Large intestine (tissue), 3 donors: ENCODE measurements around the gene TRHDE. TPM values are rescaled to one million over a fixed set of nuclear protein-coding genes. Genes with fewer than 3 reads are reported as not detected.

ENCODE experiments used
- DNase-seq, 2 donors: peaks; one replicate each; pipeline versions ENCODE4 v3.0.0 to v3.0.0-alpha.2; 2013
- H3K27ac ChIP-seq: one replicate; pipeline ENCODE4 v1.5.1; 2013; ENCODE audit warnings: low read length
- H3K27me3 ChIP-seq: 2 replicates; pipeline ENCODE4 v1.6.1; 2013; ENCODE audit warnings: low read length; ENCODE audit not compliant: control insufficient read depth, insufficient read depth
- H3K36me3 ChIP-seq: 2 replicates; pipeline ENCODE4 v1.6.1; 2013; ENCODE audit warnings: low read length; ENCODE audit not compliant: control insufficient read depth, insufficient read depth
- H3K4me1 ChIP-seq: one replicate; pipeline ENCODE4 v1.6.1; 2013; ENCODE audit warnings: low read length; ENCODE audit not compliant: control insufficient read depth, insufficient read depth
- H3K4me3 ChIP-seq: one replicate; pipeline ENCODE4 v1.5.1; 2013; ENCODE audit warnings: low read length
- H3K9me3 ChIP-seq: one replicate; pipeline ENCODE4 v1.6.1; 2013; ENCODE audit warnings: mild to moderate bottlenecking, low read depth, low read length, moderate library complexity; ENCODE audit not compliant: control insufficient read depth
- WGBS: methylation state at CpG from one replicate; pipeline ENCODE4 v1.1.5; 2013; ENCODE audit warnings: low lambda C conversion rate; ENCODE audit not compliant: insufficient coverage; 5-methylcytosine and 5-hydroxymethylcytosine counted together
- polyA plus RNA-seq: library from polyadenylated mRNA; unstranded; fragments of 120-200 nt; gene quantifications from one replicate; pipeline ENCODE4 v1.2.1, GENCODE V29; 2013

Gene TRHDE
- polyA plus RNA-seq, 1 donor = 14.2 TPM

DNA sequence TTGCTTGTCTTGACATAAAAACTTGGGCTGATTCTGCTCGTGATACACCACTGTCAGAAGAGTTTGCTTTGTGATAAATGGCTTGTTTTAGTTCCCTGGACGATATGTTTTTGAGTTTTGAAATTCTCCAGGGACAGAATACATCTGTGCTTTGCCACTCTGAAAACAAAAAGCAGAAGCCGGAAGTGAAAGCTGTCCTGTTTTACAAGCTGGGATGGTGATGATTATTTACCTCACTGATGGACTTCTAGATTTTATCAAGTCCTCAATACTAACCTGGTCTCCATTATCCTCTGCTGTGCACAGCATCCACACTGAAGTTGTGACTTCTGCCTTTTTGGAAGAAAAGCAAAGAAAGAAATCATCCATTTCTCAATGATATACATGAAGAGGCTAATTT is 251.6 kb downstream of the TRHDE start:
- H3K27ac ChIP-seq = no peak overlapping the region
- no peak for DNase-seq
- no peaks in the 10 kb centered on the region for H3K36me3 ChIP-seq
- no peaks in the 10 kb centered on the region for H3K27me3 ChIP-seq
- no peaks in the 10 kb centered on the region for H3K4me1 ChIP-seq
- WGBS = no CpG with 5 or more reads among the region's 3 CpGs
- no peak overlapping the region for H3K4me3 ChIP-seq
- no peaks in the 10 kb centered on the region for H3K9me3 ChIP-seq

DNA sequence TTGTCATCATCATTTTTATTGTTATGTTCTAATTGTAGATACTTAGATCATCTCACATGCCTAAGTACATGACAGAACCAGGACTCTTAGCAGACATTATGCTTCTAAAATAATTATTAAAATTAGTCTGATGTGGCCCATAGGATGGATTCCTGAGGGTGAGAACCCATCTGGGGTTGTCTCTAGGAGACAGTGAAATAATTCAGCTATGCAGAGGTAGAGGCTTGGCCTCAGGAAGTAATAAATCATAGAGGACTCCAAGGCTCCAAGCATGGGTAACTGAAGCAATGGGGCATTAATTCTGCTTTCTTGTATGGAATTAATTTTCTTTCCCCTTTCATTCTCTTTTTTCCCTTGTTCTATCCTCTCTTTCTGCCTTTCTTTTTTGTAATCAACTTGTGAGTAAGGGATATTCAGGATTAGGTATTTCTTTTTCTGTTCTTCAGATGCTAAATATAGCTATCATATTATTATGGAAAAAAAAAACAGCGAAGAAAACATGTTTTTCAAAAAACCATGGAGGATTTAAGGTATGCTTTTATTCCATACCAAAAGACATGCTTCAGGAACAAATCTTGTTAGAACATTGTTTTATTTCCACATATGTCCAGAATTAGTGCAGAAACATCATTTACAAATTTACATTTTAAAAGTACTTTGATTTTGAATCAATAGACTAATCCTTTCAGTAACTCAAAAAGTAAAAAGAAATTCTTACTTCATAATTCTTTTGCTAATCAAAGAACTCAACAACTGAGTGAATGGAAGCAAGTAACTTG is 263.2 kb downstream of the TRHDE start:
- Histone ChIP-seq H3K36me3 (no peaks in the 10 kb centered on the region), H3K27me3 (no peaks in the 10 kb centered on the region), H3K4me3 (no peak overlapping the region), H3K9me3 (no peaks in the 10 kb centered on the region), H3K4me1 (no peaks in the 10 kb centered on the region), H3K27ac (no peak overlapping the region)
- 100% methylated on average over 1 of the region's 1 CpG for WGBS
- no peak for DNase-seq

DNA sequence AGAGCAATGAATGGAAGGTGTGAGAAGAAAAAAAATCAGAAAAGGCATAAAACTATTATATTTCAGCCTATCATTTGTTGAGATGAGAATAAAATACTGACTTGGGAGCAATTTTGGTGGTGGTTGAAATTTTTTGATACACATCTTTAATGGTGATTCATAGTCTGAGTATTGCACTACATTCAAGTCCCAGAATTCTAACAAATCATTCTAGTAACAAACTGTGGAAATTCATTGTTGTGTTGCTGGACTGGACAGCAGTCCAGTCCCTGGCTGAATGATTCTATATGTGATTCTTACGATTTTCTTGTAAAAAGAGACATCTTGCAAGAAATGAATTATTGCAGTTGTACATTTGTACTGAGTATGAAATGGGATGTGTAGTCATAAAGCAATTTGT is 268.6 kb downstream of the TRHDE start:
- no peak overlapping the region for H3K4me3 ChIP-seq
- no peaks in the 10 kb centered on the region for H3K4me1 ChIP-seq
- no peak overlapping the region for H3K27ac ChIP-seq
- H3K27me3 ChIP-seq = no peaks in the 10 kb centered on the region
- no peaks in the 10 kb centered on the region for H3K9me3 ChIP-seq
- no peak for DNase-seq
- no peaks in the 10 kb centered on the region for H3K36me3 ChIP-seq
- WGBS = 100% methylated on average over 1 of the region's 1 CpG

DNA sequence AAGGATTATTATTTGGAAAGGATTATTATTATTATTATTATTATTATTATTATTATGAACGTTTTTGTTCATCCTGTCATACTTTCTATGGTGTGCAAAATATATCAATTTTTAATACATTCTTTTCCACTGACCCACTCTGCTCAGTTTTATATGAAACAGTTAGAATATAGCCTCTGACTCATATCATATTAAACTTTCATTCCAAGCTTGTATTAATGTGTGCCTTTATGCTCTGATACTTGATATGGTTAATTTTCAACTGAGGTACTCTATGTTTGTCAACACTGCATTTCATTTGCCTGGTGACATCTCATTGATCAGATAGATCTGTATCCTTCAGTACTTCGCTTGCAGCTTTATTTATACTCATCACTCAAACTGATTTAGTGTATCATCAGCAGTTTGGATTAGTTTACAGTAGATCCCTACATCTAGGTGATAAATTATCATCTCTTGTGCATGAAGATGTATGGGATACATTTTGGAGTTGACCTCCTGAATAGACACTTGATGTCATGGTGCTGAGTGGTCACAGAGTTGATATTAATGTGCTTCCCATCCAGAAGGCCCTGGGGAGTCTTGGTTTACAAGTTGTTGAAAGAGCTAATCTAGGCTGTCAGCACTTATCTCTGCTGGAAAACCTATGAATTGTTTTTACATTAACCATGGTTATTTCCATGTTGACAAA is 271.8 kb downstream of the TRHDE start:
- 100% methylated on average over 1 of the region's 2 CpGs for WGBS
- Histone ChIP-seq H3K27me3 (no peaks in the 10 kb centered on the region), H3K4me3 (no peak overlapping the region), H3K4me1 (no peaks in the 10 kb centered on the region), H3K9me3 (no peaks in the 10 kb centered on the region), H3K27ac (no peak overlapping the region), H3K36me3 (no peaks in the 10 kb centered on the region)
- no peak for DNase-seq

DNA sequence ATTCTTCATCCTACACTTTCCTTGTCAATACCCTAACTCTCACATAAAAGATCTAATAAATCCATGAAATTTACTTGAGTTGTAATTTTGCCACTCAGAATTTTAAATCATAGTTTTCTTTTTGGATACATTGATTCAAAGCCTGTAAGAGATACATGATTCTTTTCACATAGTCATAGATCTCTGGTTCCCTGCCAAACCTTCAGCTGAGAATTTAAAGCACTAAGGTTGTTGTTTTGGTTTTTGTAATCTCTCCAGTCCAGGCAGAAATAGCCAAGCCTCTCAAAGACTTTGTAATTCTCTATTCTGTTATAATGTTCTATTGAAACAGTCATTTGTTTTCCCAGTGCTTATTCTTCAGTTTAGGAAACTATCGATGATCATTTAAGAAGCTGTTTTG is 273.9 kb downstream of the TRHDE start:
- H3K9me3 ChIP-seq = no peaks in the 10 kb centered on the region
- no peaks in the 10 kb centered on the region for H3K27me3 ChIP-seq
- no CpG with 5 or more reads among the region's 1 CpG for WGBS
- H3K4me1 ChIP-seq = no peaks in the 10 kb centered on the region
- no peak overlapping the region for H3K4me3 ChIP-seq
- no peak overlapping the region for H3K27ac ChIP-seq
- no peak for DNase-seq
- H3K36me3 ChIP-seq = no peaks in the 10 kb centered on the region

DNA sequence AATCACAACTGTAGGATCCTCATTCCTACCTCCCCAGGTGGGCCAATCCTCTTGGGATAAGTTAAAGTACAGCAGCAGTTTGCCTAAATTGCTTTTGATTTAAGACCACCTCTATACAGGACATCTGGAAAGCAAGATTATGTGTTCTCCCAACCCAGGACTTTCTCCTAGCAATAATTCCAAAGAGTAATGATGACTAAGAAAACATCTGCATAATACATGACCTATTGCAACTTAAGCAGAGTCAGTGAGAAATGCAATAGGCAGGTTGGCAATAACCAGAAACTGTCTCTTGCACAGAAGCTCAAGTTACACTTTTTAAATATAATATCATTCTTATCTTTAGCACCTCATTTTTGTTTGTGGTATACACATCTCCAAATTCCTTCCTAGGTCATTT is 275.4 kb downstream of the TRHDE start:
- Histone ChIP-seq H3K27me3 (no peaks in the 10 kb centered on the region), H3K36me3 (no peaks in the 10 kb centered on the region), H3K4me3 (no peak overlapping the region), H3K27ac (no peak overlapping the region), H3K4me1 (no peaks in the 10 kb centered on the region), H3K9me3 (no peaks in the 10 kb centered on the region)
- no peak for DNase-seq

DNA sequence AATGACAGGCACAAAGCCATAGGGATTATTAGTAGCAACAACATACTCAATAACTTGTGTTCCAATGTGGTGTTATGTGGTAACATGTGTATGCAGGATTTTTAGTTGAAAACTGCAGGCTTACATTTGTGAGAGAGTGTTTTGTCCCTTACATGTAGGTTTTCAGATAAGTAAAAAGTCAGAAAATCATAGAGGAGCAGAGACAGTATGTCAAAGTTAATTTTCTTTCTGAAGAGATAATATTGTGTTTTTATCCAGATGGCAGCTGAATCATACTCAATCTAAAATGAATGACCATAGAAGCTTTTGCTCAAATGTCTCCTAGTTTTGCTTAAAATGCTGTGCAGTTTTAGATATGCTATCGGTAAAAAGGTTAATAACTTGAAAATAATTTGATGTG is 277.0 kb downstream of the TRHDE start:
- Histone ChIP-seq H3K9me3 (no peaks in the 10 kb centered on the region), H3K36me3 (no peaks in the 10 kb centered on the region), H3K27me3 (no peaks in the 10 kb centered on the region), H3K4me3 (no peak overlapping the region), H3K27ac (no peak overlapping the region), H3K4me1 (no peaks in the 10 kb centered on the region)
- WGBS = 100% methylated on average over 1 of the region's 1 CpG
- DNase-seq = no peak

DNA sequence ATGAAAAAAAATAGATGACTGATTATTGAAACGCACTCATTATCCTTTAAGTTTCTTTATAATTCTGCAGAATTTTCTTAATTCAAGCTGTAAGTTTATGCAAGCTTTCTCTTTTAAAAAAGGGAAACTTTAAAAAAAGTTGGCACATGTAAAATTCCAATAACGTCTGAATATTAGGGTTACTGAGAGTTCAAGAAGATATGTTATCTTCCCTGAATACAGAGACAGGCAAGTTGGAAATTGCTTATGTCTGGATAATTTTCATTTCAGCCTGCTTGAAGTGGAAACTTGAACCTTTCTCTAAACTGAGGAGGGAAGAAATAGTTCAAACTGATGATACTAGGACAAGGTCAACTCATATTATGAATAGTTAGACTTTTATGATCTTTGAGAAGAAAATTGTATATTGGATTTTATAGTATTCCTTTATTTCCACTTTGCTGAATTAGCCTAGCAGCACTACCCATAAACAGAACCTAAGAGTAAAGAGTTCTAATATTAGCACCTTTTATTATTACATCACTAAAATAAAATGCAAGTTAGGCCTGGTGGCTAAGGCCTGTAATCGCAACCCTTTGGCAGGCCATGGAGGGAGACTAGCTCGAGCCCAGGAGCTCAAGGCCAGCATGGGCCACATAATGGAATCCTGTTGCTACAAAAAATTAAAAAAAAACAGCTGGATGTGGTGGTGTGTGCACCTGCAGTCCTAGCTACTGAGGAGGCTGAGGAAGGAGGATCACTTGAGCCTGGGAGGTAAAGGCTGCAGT is 288.0 kb downstream of the TRHDE start:
- 100% methylated on average over 1 of the region's 4 CpGs for WGBS
- peaks cover 5% of the 10 kb centered on the region for H3K36me3 ChIP-seq
- no peak for DNase-seq
- H3K27ac ChIP-seq = no peak overlapping the region
- no peaks in the 10 kb centered on the region for H3K4me1 ChIP-seq
- H3K9me3 ChIP-seq = no peaks in the 10 kb centered on the region
- no peaks in the 10 kb centered on the region for H3K27me3 ChIP-seq
- H3K4me3 ChIP-seq = no peak overlapping the region

DNA sequence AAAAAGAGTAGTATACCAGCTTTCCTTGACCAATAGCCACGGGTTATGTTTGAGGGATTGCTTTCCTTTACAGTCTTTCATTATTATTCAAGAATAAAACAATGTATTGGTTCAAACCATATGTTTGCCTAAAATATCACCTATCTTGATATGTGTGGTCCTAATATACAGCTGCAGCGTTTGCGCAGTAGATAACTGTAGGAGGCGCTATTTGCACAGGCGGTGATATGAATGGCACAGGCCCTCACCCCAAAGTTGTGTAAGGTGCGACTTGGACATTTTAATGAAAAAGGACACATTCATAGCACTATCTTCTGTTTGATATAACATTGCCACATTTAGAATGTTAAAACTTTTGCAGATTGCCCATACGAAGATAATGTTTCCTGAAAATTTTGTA is 298.4 kb downstream of the TRHDE start:
- no peak overlapping the region for H3K27ac ChIP-seq
- H3K4me3 ChIP-seq = no peak overlapping the region
- no peaks in the 10 kb centered on the region for H3K4me1 ChIP-seq
- WGBS = 100% methylated on average over 1 of the region's 7 CpGs
- DNase-seq = no peak
- no peaks in the 10 kb centered on the region for H3K9me3 ChIP-seq
- no peaks in the 10 kb centered on the region for H3K27me3 ChIP-seq
- no peaks in the 10 kb centered on the region for H3K36me3 ChIP-seq

DNA sequence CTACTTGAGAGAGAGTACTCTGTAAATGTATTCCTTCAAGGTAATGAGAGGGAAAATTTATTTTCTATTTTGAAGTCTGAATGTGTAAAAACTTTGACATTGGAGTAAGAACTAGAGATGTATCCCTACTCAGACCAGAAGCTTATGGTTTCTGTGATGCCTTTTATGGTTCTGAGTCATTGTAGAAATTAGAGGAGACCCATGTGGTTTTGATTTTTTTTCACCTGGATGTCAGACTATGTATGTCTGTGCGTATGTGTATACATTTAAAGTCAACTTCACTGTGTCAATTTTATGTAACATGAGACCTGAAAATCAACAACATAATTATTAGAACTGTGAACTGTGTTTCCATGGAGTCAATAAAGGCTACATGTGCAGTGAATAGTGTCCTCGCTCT is 302.0 kb downstream of the TRHDE start:
- no peak overlapping the region for H3K27ac ChIP-seq
- WGBS = 80% methylated on average over 1 of the region's 2 CpGs

More for the DNA sequence above, 302.0 kb downstream of the TRHDE start:
- Histone ChIP-seq H3K4me1 (no peaks in the 10 kb centered on the region), H3K9me3 (no peaks in the 10 kb centered on the region), H3K36me3 (no peaks in the 10 kb centered on the region), H3K4me3 (no peak overlapping the region), H3K27me3 (no peaks in the 10 kb centered on the region)
- no peak for DNase-seq
